HG03571 (cell line): ENCODE measurements around the gene ARID4B.
A peak's percentile ranks its signal among the peaks of the same experiment; 100 is the strongest.
"Not testable (repeated sequence)": the region's sequence is repeated elsewhere in the genome, so short reads cannot be mapped to it uniquely, and the experiment has no call there.

Experiments
- ATAC-seq: cut with Tn5 transposase; IDR thresholded peaks from one replicate; pipeline ENCODE4 v1.9.1; 2021; ENCODE audit not compliant: unreplicated experiment

ARID4B gene, protein sequence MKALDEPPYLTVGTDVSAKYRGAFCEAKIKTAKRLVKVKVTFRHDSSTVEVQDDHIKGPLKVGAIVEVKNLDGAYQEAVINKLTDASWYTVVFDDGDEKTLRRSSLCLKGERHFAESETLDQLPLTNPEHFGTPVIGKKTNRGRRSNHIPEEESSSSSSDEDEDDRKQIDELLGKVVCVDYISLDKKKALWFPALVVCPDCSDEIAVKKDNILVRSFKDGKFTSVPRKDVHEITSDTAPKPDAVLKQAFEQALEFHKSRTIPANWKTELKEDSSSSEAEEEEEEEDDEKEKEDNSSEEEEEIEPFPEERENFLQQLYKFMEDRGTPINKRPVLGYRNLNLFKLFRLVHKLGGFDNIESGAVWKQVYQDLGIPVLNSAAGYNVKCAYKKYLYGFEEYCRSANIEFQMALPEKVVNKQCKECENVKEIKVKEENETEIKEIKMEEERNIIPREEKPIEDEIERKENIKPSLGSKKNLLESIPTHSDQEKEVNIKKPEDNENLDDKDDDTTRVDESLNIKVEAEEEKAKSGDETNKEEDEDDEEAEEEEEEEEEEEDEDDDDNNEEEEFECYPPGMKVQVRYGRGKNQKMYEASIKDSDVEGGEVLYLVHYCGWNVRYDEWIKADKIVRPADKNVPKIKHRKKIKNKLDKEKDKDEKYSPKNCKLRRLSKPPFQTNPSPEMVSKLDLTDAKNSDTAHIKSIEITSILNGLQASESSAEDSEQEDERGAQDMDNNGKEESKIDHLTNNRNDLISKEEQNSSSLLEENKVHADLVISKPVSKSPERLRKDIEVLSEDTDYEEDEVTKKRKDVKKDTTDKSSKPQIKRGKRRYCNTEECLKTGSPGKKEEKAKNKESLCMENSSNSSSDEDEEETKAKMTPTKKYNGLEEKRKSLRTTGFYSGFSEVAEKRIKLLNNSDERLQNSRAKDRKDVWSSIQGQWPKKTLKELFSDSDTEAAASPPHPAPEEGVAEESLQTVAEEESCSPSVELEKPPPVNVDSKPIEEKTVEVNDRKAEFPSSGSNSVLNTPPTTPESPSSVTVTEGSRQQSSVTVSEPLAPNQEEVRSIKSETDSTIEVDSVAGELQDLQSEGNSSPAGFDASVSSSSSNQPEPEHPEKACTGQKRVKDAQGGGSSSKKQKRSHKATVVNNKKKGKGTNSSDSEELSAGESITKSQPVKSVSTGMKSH (N-terminal part only)

DNA sequence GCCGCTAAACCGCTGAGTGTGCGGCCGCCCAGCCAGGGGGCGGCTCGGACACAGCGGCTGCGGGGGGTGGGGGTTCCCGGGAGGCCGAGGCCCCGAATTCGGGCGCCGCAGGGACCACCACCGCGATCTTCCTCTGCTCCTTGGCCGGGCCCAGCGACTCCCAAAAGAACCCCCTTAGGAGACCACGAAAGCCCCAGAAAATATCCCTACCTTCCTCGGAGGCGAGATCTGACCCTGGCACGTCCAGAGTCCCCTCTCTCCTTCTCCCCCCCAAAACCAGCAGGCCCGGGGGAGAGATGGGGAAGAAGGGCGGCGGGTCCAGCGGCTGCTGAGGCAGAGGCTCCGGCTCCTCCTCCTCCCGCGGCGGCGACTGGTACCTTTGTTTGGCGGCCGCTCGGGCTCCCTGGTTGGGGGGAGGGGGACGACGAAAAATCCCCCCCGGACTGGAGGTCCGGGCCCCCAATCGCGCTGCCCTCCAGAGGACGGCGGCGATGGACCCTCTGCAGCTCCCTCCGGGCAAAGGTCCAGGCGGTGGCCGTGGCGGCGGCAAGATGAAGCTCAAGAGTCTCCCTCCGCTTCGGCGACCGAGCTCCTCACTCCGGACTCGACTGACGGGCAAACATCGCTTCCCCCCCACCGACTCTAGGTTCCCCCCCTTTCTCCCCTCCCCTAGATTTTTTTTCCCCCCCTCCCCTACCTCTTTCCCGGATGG is at the start of gene ARID4B:
ARID4B (minus strand) TSS at position 621 of the 712 bp plus-strand sequence. CDS start 1,260 bp downstream, outside the sequence.
- ATAC-seq, result peak; percentile 3

DNA sequence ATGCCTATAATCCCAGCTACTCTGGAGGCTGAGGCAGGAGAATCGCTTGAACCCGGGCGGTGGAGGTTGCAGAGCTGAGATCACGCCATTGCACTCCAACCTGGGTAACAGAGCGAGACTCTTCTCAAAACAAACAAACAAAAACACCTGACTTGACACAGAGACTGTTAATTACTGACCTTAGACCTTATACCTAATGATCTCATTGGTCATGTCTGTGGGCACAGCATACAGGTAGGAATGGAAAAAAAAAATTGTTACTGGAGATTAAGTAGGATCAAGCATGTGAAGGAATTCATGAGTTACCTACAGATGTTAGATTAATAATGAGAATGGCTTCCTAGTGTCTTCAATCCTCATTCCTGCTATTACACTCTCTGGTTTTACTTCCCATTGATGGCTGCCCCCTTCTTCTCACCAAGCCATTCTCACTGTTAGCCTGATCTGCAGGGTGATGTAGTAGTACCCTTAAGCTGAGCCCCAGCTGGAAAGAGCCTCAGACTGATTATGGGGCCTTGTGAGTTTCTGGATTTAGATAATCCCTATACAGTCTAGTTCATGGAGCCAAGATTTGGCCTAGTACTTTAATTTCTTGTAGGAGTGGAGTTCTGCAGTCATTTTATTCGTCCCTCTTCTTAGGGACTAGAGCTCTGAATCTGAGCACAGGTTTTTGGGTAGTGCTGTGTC is 48.1 kb upstream of the ARID4B start:
- no peak for ATAC-seq

DNA sequence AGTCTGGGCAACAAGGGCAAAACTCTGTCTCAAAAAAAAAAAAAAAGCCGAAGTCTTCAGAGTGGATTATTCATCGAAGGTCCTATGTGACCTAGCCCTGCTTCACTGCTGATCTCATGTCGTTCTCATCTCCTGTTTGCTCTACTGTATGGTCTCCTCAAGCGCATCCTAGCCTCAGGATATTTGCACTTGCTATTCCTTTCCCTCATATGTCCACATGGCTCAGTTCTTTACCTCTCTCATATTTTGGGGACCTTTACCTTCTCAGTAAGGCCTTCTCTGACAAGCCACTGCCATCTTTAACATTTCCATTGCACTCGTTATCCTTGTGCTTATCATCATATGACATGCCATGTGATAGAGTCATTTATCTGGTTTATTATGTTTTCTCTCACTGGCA is 41.8 kb upstream of the ARID4B start:
- no peak for ATAC-seq

DNA sequence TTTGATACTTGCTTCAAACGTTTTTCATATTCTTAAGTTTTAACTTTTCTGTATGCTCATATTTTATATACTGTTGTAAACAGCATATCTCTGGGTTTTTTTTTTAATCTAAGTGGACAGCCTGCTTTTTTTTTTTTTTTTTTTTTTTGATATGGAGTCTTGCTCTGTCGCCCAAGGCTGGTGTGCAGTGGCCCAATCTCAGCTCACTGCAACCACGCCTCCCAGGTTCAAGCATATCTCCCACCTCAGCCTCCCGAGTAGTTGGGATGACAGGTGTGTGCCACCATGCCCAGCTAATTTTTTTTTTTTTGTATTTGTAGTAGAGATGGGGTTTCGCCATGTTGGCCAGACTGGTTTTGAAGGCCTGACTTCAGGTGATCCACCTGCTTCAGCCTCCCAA is 40.4 kb upstream of the ARID4B start:
- no peak for ATAC-seq

DNA sequence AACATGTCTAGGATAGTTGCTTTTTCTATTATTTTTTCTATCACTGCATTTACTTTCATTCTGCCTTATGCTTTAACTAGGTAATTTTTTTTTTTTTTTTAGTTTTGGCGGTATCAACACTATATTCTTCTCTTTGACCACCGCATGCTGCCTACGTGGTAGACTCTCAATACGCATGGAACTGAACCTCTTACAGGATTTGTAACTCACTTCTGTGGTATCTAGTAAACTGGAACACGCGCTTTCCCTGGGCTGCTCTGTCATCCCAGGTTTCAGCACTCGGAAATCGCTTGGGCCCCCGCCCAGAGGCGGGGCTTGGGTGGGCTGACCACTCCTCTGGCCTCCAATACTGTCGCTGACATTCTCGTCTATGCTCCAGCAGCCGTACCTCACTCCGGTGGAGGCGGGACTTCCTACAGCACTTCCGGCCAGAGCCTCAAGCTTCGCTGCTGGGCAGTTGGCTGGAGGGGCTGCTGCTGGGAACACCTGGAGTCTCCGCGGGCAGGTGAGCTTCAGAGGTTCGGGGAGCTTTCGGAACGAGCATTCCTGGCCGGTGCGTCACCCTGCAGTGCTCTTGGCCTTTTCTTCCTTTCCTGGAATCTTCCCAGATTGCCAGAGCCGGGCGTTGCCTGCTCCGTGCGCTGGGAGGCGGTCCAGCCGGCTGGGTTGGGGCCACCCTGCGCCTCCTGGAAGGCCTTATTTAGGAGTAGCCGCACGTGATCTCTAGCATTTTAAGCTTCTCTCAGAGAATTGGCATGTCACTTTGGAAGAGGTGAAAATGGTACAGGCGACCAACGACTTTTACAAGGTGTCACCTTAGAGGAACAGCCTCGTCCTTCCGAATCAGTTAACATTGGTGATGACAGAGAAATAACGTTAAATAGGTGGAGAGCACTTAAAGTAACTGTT is 39.3 kb upstream of the ARID4B start, which contains the start of gene TBCE:
TBCE (plus strand) TSS at position 428 of the 909 bp plus-strand sequence. CDS start 12,623 bp downstream, outside the sequence.
- ATAC-seq, result peak; percentile 100

DNA sequence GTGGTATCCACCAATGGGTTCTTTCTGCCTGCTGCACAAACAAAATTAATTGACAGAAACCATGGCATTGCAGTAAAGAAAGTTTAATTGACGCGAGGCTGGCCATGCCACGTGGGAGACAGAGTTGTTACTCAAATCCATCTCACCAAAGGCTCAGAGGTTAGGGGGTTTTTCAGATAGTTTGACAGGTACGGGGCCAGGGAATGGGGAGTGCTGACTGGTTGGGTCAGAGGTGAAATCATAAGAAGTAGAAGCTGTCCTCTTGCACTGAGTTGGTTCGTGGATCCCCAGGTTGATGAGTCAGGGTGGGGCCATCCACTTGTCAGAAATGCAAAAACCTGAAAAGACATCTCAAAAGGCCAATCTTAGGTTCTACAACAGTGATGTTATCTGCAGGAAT is 38.3 kb upstream of the ARID4B start:
- no peak for ATAC-seq

DNA sequence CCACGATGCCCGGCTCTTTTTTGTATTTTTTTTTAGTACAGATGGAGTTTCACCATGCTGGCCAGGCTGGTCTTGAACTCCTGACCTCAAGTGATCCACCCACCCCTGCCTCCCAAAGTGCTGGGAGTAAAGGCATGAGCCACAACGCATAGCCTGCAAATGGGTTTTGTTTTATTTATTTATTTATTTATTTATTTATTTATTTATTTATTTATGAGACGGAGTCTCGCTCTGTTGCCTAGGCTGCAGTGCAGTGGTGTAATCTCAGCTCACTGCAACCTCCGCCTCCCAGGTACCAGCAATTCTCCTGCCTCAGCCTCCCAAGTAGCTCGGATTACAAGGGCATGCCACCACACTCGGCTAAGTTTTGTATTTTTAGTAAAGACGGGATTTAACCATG is 36.2 kb upstream of the ARID4B start:
- not testable (repeated sequence) for ATAC-seq

DNA sequence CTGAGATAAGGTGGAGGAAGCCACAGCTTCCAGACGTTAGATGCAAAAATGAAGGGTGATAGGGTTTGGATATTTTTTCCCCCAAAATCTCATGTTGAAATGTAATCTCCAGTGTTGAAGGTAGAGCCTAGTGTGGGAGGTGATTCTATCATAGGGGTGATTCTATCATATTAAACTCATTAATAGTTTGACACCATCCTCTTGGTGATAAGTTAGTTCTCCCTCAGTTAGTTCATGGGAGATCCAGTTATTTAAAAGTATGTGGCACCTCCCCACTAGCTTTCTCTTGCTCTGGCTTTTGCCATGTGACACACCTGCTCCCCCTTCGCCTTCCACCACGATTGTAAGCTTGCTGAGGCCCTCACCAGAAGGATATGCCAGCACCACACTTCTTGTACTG is 30.9 kb upstream of the ARID4B start:
- ATAC-seq, result no peak

DNA sequence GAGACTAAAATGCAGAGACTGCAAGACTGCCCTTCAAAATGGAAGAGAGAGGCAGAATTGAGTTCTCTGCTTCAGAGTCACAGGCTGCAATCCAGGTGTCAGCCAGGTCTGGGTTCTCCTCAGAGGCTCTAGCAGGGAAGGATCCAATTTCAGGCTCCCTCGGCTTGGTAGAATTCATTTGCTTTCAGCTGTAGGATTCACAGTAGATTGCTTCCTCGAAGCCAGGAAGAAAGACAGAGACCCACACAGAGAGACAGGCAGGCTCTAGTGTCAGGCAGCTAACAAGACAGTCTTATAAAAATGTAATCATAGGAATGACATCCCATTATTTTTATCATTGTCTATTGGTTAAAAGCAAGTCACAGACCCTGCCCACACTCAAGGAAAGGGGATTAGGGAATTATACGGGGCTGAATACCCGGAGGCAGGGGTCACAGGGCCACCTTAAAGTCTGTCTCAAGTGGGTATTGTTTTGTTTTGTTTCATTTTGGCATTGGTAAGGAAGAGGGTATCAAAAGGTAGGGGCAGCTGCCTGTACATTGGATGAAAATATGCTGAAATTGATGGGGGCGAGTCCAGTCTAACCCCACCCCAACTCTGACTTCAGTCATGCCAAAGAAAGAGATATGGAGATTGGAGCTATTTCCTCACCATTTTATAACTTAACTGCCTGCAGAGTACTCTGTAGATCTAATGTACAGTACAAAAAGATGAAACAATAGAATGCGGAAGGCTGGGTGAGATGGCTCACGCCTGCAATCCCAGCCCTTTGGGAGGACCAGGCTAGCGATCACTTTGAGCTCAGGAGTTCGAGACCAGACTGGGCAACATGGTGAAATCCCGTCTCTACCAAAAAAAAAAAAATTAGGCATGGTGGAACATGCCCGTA is 29.8 kb upstream of the ARID4B start:
- ATAC-seq, result no peak

DNA sequence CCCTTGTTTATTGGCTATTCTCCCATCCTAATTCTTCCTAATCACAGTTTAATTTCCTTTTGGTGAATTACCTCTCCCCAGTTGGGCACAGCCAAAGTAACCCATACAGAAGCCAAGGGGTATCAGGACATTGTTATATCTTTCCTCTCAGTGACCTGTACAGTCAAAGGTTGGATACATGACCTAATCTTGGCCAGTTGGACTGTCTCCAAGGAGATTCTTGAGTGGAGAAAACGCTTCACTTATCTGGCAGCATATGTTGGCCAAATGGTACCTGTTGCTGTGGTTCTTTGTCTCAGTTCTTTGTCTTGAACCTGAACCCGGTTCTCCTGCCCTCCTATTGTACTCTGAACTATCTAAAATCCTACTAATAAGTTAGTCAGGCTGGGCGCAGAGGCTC is 23.9 kb upstream of the ARID4B start:
- ATAC-seq, result no peak

DNA sequence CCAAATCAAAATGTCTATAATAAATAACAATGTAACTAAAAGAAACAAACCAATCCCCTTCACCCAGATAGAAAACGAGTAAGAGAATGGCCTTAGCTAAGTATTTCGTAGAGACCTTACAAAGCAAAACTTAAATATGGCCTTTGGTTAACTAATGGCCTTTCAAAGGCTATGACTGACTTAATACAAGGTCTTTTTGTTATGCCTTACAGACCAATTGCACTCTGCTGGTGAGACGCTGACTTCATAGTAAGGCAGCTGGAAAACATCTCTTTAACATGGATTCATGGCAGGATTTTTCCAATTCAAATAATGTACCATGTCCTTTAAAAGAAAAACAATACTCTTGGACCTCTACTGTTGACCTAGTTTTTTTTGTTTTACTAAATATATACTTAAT is 23.5 kb upstream of the ARID4B start:
- ATAC-seq, result no peak

DNA sequence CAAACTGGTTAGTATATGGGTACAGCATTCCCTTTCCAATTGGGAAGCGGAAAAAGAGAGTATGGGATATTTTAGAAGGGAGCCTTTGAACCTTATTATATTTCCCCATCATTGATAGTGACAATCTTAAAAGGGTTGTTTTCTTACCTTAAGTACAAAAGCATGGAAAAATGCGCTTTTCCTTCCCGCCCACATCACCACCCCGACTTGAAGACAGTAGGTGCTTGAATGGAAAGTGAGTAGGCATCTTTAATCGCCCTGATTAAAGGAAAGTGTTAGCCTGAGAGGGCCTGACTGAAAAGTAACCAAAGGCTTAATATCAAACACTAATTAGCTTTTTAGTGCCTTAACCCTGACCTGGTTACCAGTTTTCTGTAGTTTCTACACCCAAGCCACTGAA is 15.7 kb upstream of the ARID4B start:
- ATAC-seq, result no peak

DNA sequence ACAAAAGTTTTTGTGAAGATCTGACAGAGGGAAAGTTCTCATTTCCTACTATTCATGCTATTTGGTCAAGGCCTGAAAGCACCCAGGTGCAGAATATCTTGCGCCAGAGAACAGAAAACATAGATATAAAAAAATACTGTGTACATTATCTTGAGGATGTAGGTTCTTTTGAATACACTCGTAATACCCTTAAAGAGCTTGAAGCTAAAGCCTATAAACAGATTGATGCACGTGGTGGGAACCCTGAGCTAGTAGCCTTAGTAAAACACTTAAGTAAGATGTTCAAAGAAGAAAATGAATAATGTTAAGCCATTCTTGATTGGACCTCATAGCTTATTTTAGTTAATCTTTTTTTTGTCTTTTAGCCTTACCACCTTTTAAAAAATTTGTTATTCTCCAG is 14.5 kb upstream of the ARID4B start:
- ATAC-seq, result no peak

DNA sequence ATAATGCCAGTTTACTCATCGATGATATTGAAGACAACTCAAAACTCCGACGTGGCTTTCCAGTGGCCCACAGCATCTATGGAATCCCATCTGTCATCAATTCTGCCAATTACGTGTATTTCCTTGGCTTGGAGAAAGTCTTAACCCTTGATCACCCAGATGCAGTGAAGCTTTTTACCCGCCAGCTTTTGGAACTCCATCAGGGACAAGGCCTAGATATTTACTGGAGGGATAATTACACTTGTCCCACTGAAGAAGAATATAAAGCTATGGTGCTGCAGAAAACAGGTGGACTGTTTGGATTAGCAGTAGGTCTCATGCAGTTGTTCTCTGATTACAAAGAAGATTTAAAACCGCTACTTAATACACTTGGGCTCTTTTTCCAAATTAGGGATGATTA is 14.1 kb upstream of the ARID4B start:
- no peak for ATAC-seq

DNA sequence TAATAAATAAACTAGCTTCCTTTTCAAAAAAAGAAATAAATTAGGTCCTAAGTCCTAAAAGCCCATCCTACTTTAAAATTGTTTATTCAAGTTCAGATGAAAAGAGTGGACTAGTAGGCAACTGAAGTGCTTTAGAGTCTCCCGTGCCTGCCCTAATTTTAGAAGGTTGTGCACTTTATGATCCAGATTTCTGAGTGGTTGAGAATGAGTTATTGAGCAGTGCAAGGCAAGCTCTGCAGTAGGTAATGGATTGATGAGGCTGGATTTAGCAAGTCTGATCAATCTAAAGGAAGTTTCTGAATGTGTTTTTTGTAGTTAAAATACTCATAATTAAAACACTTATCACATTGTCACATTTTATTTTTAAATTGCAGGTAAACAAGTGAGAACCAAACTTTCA is 13.4 kb upstream of the ARID4B start:
- ATAC-seq, result no peak

DNA sequence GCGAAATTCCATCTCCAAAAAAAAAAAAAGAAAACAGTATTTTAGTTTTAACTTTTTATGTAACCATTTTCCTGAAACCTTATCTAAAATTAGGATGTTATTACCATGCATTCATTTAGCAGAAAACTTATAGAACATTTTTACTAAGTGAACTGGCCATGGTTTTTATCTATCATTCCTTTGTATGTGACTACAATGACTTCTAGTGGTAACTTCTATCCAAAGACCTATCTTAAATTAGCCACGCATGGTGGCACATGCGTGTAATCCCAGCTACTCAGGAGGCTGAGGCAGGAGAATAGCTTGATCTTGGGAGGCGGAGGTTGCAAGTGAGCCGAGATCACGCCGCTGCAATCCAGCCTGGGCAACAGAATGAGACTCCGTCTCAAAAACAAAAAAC is 11.8 kb upstream of the ARID4B start:
- no peak for ATAC-seq

DNA sequence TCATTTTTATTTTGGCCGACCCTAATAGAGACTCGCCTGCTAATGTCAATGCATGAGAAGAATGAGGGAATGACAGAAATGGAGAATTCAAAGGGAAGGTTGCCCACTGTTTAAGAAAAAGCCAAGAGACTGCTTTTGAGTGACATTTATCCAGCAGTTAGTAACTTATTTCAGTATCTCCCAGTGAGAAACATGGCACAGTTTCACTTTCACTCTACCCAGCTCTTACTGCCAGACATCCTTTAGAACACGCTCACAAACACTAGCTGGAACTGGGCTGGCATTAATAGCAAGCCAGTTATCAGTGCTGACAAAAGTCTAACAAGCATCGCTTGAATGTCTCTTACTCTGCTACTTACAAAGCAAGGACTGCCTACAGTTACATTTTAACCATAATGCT is 8.9 kb upstream of the ARID4B start:
- no peak for ATAC-seq

DNA sequence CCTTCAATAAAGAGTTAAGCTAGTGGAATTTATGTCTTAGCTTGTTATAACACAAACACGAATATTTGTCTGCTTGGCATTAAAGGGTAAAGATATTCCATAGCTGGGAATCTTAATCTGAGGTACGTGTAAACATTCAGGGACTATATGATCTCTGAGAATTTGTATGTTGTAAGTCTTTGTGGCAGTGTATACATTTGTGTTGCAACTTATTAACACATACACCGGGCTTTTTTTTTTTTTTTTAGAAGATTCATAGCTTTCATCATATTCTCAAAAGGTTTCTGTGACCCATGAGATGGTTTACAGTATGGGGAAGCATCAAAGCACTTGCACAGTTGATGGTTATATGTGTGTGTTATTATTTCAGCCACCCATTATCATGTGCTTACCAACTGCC is 3.4 kb upstream of the ARID4B start:
- ATAC-seq, result no peak
